Measurements from ENCODE around the gene TBC1D16. TPM values are rescaled to one million over a fixed set of nuclear protein-coding genes. Genes with fewer than 3 reads are reported as not detected.

TBC1D16 gene, protein sequence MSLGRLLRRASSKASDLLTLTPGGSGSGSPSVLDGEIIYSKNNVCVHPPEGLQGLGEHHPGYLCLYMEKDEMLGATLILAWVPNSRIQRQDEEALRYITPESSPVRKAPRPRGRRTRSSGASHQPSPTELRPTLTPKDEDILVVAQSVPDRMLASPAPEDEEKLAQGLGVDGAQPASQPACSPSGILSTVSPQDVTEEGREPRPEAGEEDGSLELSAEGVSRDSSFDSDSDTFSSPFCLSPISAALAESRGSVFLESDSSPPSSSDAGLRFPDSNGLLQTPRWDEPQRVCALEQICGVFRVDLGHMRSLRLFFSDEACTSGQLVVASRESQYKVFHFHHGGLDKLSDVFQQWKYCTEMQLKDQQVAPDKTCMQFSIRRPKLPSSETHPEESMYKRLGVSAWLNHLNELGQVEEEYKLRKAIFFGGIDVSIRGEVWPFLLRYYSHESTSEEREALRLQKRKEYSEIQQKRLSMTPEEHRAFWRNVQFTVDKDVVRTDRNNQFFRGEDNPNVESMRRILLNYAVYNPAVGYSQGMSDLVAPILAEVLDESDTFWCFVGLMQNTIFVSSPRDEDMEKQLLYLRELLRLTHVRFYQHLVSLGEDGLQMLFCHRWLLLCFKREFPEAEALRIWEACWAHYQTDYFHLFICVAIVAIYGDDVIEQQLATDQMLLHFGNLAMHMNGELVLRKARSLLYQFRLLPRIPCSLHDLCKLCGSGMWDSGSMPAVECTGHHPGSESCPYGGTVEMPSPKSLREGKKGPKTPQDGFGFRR
- total RNA-seq (2014; rRNA removed; shearing (Covaris generic)) = 1,021 and 1,023 TPM in 2 replicates
- polyA plus RNA-seq (2015; cell fraction: cytosol; rRNA removed) = 967 and 1,143 TPM in 2 replicates
- polyA plus RNA-seq (2015; cell fraction: nucleus; rRNA removed) = 973 and 1,036 TPM in 2 replicates

DNA sequence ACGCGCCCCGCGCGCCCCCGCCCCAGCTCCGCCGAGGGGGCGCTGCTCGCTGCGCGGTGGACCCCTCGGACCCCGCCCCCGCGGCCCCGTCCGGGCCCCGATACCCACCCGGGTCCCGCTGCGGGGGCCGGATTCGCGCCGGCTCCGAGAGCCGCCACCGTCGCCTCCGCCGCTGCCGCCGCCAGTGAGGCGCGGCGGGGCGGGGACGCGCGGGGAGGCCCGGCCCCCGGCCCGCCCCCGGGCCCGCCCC lies at the start of gene TBC1D16:
Gene TBC1D16, minus strand, starts transcription at position 186 of the 250 bp plus-strand sequence. CDS start 22,325 bp downstream, outside the sequence.
- DNase-seq (ENCODE audit: low read depth, low spot score) = no peak
- in situ Hi-C loops (cut with HindIII; ENCODE audit: low pct_unique_long_range_greater_than_20kb, low sequenced_read_pairs) = no loop called here

DNA sequence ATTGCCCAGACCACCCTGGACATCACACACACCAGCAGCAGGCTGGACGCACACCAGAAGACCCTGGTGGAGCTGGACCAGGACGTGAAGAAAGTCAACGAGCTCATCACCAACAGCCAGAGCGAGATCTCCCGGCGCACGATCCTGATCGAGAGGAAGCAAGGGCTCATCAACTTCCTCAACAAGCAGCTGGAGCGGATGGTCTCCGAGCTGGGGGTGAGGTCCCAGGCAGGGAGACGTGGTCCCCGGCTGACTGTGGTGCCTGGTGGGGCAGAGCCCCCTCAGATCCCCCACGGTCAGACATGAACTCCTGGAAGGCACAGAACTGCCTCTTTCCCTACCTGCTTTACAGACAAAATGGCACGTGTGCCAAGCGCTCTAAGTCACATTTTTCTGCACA lies 49.1 kb upstream of the TBC1D16 start:
- in situ Hi-C loops (cut with HindIII; ENCODE audit: low pct_unique_long_range_greater_than_20kb, low sequenced_read_pairs) = no loop called here
- no peak for DNase-seq (ENCODE audit: low read depth, low spot score)

GRCh38 chr17:80083136-80083661 lies 47.5 kb upstream of the TBC1D16 start:
- in situ Hi-C loops (cut with HindIII; ENCODE audit: low pct_unique_long_range_greater_than_20kb, low sequenced_read_pairs) = no loop called here
- no peak for DNase-seq (ENCODE audit: low read depth, low spot score)

- in situ Hi-C loops (cut with HindIII; ENCODE audit: low pct_unique_long_range_greater_than_20kb, low sequenced_read_pairs) = no loop called here
- peak; percentile 93 for DNase-seq (ENCODE audit: low read depth, low spot score)
These were observed 46.9 kb upstream of the TBC1D16 start for GRCh38 chr17:80082403-80083135.

GRCh38 chr17:80081596-80081995 lies 45.9 kb upstream of the TBC1D16 start:
- no peak for DNase-seq (ENCODE audit: low read depth, low spot score)
- in situ Hi-C loops (cut with HindIII; ENCODE audit: low pct_unique_long_range_greater_than_20kb, low sequenced_read_pairs) = no loop called here

DNA sequence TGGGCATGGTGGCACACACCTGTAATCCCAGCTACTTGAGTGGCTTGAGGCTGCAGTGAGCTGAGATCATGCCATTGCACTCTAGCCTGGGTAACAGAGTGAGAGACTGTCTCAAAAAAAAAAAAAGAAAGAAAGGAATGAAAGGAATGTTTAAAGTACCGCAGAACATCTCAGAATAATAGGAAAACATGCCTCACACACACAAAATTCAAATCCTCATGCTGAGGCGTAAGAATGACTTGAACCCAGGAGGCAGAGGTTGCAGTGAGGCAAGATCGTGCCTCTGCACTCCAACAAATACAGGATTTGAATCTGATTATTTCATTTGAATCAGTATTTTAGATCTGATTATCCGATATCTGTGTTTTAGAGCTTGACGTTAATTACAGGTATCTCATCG lies 44.4 kb upstream of the TBC1D16 start:
- DNase-seq (ENCODE audit: low read depth, low spot score) = no peak
- in situ Hi-C loops (cut with HindIII; ENCODE audit: low pct_unique_long_range_greater_than_20kb, low sequenced_read_pairs) = no loop called here

- no peak for DNase-seq (ENCODE audit: low read depth, low spot score)
- in situ Hi-C loops (cut with HindIII; ENCODE audit: low pct_unique_long_range_greater_than_20kb, low sequenced_read_pairs) = no loop called here
These were observed 36.7 kb upstream of the TBC1D16 start for GRCh38 chr17:80072410-80072809.

GRCh38 chr17:80071116-80071841 lies 35.6 kb upstream of the TBC1D16 start:
- DNase-seq (ENCODE audit: low read depth, low spot score) = no peak

GRCh38 chr17:80070375-80071115 lies 34.9 kb upstream of the TBC1D16 start:
- DNase-seq (ENCODE audit: low read depth, low spot score) = no peak
- in situ Hi-C loops (cut with HindIII; ENCODE audit: low pct_unique_long_range_greater_than_20kb, low sequenced_read_pairs) = no loop called here

More at GRCh38 chr17:80071116-80071841, 35.6 kb upstream of the TBC1D16 start:
- in situ Hi-C loops (cut with HindIII; ENCODE audit: low pct_unique_long_range_greater_than_20kb, low sequenced_read_pairs) = no loop called here

DNA sequence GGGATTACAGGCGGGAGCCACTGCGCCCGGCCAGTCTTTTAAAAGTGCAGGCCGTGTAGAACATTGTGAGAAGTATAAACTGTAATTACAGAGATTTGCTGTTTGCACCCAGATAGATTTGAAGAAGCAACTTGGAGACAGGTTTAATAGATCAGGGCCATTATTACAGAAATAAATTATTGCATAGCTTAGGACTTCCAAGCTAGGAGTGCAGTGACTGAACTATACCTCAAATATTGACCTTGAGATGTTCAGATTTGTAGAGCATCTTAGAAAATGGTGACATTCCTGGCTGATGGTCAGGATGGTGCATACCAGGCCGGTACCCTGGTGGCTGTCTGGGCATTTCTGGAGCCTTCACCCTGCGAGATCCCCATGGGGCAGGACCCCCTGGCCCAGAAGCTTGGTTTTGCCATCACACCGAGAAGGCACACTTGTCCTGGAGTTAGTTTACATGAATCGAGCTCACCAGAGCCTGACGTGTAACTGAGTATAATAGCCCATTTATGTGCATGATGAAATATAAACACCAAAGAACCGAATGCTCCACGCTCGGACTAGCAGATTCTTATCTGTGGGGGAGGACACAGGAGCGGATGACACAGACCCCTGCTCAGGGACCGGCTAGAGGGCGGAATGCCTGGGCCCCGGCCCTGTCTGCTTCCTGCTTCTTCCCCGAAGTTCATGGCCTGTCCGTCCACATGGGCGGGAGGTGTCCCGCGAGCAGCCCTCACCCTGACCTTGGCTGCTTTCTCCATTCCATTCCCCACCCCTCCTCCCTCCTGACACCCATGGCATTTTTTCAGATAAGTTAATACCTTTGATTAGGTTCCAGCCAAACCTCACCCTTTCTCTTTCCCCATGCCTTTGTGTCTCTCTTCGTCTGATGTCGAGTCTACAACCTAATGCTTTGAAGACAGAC lies 32.9 kb upstream of the TBC1D16 start:
- DNase-seq (ENCODE audit: low read depth, low spot score) = peak; percentile 55
- in situ Hi-C loops (cut with HindIII; ENCODE audit: low pct_unique_long_range_greater_than_20kb, low sequenced_read_pairs) = no loop called here

DNA sequence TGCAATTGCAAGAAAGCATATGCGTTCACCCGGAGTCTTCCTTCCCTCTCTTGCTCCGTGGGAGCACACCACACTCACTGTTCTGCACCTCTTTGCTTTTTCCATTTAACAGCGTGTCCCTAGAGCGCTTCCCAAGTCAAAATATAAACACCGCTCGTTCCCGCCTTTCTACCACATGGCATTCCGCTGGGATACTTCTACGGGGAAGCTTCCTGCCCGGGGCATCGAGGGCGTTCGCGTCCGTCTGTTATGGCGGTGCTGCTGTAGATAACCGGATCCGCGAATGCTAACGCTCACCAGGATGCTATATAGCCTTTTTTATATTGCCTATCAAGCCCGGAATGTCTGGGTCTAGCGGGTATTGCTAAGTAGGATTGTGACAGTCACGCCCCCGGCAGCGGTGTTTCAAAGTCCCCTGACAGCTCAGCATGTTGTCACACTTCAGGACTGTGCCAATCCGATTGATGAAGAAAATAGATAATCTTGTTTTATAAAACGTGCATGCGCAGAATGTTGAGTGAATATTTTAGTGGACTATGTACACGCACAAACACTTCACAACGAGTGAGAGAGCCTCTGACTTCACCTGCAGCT lies 31.8 kb upstream of the TBC1D16 start:
- in situ Hi-C loops (cut with HindIII; ENCODE audit: low pct_unique_long_range_greater_than_20kb, low sequenced_read_pairs) = no loop called here
- DNase-seq (ENCODE audit: low read depth, low spot score) = no peak

DNA sequence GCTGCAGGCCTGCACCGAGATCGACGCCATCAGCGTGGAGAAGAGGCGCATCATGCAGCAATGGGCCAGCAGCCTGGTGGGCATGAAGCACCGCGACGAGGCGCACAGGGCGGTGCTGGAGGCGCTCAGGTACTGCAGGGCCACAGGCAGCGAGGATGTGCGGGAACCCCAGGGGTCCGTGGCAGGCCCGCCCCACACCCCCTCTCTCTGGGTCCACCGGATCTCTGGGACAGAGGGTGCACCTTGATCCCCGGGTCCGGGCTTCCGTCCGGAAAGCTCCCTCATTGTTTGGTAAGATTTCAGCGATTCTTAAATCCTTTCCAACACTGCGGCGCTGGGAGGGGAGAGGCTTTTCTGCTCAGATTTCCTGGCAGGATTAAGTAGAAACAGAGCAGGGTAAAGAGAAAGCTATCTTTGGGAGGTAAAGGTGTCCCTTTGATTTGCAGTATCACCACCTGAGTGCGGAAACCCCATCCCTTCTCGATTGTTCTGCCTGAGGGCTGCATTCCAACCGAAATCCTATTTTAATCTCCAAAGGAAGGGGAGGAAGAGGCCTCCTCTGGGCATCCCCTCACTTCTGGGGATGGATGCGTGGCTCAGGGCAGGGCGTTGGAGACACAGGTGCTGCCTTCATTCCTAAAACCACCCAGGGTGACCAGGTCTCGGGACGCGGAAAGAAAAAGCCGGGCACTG lies 30.0 kb upstream of the TBC1D16 start:
- DNase-seq (ENCODE audit: low read depth, low spot score) = no peak
- in situ Hi-C loops (cut with HindIII; ENCODE audit: low pct_unique_long_range_greater_than_20kb, low sequenced_read_pairs) = no loop called here

DNA sequence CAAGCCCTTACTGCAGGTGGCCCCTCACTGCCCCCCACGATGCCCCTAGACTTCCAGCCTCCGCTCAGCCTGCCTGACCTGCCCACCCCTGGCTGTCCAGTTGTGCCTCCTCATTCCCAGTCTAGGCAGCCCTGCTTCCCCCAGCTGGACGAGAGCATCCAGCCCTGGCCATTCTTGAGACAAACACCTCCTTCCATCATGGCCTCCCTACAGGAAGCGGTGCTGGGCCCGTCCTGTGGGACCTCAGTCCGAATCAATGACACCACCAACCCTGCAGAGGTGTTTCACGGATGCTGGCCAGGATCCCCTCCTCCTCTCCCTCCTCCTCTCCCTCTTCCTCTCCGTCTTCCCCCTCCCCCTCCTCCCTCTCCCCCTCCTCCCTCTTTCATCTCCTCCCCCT lies 29.0 kb upstream of the TBC1D16 start:
- in situ Hi-C loops (cut with HindIII; ENCODE audit: low pct_unique_long_range_greater_than_20kb, low sequenced_read_pairs) = no loop called here
- no peak for DNase-seq (ENCODE audit: low read depth, low spot score)

DNA sequence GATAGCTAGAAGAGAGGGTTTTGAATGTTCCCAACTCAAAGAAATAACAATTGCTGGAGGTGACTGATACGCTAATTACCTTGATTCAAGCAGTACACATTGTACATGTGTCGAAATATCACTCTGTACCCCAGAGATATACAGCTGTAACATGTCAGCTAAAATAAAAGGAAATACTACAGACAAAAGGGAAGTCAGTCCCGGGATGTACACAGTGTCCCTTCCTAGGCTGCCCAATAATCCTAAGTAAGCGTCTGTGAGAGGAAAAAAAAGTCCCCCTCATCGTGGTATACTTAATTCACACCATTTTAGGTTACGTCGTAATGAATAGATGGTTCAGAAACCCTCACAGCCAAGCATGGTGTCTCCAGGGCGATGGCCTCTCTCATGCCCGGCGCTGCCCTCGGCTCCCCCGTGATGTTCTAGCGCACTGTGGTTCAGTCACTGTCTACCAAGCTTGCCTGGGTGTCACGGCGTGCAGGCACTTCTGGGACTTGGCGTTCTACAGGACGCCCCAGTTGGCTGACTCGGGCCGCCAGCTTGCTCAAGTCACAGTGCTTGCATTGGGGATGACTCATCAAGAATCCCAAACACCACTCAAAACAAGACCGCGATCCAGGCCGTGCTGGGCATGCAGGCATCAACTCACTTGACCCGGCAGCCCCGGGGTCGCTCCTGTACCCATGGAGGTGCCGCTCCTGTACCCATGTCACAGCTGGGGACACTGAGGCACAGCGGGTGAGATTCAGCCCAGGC lies 28.3 kb upstream of the TBC1D16 start:
- in situ Hi-C loops (cut with HindIII; ENCODE audit: low pct_unique_long_range_greater_than_20kb, low sequenced_read_pairs) = no loop called here
- DNase-seq (ENCODE audit: low read depth, low spot score) = no peak

All from SK-MEL-5 (cell line).